Cardiac fibroblast (primary cell): ENCODE results near the gene SLC10A3.

ENCODE experiments used
- DNase-seq, 2 donors: peaks; one replicate each; pipeline versions ENCODE4 v3.0.0 to v3.0.0-alpha.2; 2010; ENCODE audit warnings: low read depth in 2 of 2
- H3K4me3 ChIP-seq, 2 donors: replicated peaks in 1 of 2; 1 replicate in 1 of 2; 2 replicates in 1 of 2; pipeline ENCODE4 v1.5.1; 2011; ENCODE audit warnings: low read depth in 2 of 2, low read length in 2 of 2, mild to moderate bottlenecking in 2 of 2, moderate library complexity in 1 of 2
- TF ChIP-seq, protein P1 (sequence below): IDR thresholded peaks from one replicate; pipeline ENCODE4 v1.5.1; 2011; ENCODE audit warnings: low read depth, mild to moderate bottlenecking, low read length, inconsistent platforms

The SLC10A3 gene

DNA sequence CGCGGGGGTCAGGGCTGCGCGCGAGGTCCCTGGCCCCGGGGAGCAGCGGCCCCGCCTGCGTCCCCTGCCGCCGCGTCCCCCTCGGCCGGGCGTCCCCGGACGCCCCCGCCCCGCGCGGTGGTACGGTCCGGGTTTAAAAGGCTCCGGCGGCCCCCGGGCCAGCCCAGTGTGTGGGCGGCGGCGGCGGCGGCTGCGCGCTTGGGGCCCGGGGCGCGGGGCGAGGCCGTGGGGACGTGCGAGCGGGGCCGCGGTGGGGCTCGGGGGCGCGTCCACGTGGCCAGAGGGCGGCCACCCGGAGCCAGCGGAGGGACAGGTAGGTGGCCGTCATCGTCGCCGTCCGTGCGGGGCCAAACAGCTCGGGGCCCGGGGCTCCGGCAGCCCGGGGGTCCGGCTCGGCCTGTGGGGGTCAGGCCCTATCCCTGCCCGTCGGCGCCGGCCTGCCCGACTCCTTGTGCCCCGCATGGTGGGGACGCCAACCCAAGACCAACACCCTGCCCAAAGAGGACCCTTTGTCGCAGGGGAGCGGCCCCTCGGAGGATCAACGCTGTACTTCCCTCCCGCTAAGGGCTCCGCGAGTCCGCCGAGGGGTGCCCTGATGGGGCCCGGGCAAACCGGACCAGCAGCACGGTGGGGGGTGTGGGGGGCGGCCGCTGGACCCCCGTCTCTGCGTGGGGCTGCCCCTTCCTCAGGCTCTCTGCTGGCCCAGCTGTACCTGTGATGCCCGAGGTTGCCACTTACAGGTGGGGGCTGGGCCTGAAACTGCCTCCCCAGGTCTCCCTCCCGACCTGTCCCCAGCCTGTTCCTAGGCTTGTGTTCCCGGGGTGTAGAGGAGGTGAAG, 32.1 kb downstream of the SLC10A3 start, which contains the start of gene PLXNA3:
Gene PLXNA3 (plus strand): TSS at position 166 of the 838 bp plus-strand sequence. CDS start 1,903 bp downstream, outside the sequence.
- peak in 1 of 2 donors; percentile 54 for DNase-seq
- TF ChIP-seq, protein P1, sequence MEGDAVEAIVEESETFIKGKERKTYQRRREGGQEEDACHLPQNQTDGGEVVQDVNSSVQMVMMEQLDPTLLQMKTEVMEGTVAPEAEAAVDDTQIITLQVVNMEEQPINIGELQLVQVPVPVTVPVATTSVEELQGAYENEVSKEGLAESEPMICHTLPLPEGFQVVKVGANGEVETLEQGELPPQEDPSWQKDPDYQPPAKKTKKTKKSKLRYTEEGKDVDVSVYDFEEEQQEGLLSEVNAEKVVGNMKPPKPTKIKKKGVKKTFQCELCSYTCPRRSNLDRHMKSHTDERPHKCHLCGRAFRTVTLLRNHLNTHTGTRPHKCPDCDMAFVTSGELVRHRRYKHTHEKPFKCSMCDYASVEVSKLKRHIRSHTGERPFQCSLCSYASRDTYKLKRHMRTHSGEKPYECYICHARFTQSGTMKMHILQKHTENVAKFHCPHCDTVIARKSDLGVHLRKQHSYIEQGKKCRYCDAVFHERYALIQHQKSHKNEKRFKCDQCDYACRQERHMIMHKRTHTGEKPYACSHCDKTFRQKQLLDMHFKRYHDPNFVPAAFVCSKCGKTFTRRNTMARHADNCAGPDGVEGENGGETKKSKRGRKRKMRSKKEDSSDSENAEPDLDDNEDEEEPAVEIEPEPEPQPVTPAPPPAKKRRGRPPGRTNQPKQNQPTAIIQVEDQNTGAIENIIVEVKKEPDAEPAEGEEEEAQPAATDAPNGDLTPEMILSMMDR = no peak
- peak within 1 kb of the TSS; percentile 72 for H3K4me3 ChIP-seq

DNA sequence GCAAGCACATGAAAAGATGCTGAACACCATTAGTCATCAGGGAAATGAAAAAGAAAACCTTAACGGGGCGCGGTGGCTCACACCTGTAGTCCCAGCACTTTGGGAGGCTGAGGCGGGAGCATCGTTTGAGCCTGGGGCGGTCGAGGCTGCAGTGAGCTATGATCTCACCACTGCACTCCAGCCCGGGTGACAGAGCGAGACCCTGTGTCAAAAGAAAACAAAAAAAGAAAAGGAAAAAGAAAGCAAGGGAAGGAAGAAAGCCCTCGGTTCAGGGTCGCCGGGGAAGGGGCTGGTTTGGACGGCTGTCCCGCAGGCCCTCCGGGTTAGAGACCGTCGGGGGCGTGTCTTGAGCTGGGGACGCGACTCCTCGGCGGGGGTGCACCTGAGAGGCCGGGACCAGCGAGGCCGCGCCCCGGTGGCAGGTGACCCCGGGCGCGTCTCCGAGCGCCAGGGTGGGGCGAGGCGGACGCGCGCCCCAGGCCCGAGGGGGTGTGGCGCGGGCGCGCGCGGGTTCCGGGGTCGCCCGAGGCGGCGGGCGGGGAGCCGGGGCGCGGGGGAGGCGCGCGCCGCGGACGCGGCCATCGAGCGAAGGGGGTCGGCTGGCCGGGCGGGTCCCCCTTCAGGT, 32.8 kb downstream of the SLC10A3 start:
- H3K4me3 ChIP-seq = peak overlapping the region; percentile 46 to 55
- peak in 1 of 2 donors; percentile 29 for DNase-seq
- TF ChIP-seq, protein P1 = no peak

DNA sequence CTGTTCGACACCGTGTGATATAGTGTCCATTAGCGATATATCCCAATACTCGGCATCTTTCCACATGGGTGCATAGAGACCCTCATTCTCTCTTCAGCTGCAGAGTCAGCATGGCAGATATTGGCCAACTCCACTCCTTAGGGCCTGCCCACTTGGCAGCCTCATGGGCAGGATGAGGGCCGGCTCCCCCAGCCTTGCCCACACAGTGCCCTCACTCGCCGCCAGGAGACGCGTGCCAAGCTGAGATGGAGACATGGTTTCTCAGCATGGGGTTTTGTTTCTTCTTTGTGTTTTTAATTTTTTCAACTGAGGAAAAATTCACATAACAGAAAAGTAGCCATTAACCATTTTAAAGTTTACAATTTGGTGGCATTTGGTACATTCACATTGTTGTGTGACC, 37.6 kb downstream of the SLC10A3 start:
- no peak overlapping the region for H3K4me3 ChIP-seq
- TF ChIP-seq, protein P1 = no peak
- no peak for DNase-seq

DNA sequence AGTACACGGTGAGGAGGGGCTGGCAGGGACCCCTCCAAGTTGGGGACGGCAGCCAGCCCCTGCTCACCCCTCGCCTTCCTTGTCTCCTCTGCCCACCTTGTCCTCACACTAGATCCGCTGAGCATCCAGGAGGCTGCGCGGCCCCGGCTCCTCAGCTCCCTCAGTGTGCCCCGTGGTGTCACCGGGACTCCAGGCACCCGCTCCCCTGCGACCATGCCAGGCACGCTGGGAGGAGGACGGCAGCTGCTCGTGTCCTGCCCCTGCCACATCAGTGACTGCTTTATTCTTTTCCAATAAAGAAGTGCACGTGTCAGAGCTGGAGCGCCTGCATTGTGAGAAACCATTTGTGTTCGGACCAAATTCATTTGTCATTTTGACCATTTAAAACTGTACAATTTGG, 40.1 kb downstream of the SLC10A3 start:
- no peak overlapping the region for H3K4me3 ChIP-seq
- TF ChIP-seq, protein P1 = no peak
- DNase-seq = no peak

DNA sequence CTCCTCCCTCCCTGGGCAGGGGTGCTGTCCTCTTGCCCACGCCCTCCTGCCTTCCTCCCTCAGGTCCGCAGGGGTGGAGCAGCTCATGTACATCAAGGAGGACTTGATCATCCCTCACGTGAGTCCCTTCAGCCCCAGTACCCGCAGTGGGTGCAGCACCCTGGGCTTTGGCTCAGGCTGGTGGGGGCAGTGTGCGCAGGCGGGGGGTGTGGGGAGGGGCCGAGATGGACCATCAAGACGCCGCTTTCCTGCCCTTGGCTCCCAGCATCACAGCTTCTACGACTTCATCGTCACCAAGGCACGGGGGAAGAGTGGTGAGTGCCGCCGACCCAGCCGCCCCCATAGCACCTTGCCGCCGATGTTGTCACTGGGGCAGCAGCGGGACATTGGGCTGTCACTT, 40.8 kb downstream of the SLC10A3 start:
- H3K4me3 ChIP-seq = no peak overlapping the region
- TF ChIP-seq, protein P1 = no peak
- DNase-seq = no peak

DNA sequence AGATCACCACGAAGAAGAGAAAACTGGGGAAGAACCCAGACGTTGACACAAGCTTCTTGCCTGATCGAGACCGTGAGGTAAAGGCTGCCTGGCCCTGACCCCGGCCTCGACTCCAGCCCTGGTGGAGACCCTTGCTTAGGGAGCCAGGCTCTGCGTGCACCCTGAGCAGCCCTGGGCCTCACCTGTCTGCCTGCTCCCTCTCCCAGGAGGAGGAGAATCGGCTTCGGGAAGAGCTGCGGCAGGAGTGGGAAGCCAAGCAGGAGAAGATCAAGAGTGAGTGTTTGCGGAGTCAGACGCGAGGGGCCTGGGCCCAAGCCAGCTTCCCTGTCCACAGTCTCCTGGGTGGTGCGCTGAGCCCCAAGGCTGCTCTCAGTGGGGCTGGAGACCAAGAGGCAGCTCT, 41.9 kb downstream of the SLC10A3 start:
- TF ChIP-seq, protein P1 = no peak
- H3K4me3 ChIP-seq = no peak overlapping the region
- no peak for DNase-seq
